T-helper 1 cell (primary cell): ENCODE data around the gene HDAC1.
"Not testable (repeated sequence)": the region's sequence is repeated elsewhere in the genome, so short reads cannot be mapped to it uniquely, and the experiment has no call there.

ENCODE experiments used
- DNase-seq, 5 donors: peaks; one replicate each; pipeline ENCODE4 v3.0.0-alpha.2; 2012 to 2020

The HDAC1 gene

DNA sequence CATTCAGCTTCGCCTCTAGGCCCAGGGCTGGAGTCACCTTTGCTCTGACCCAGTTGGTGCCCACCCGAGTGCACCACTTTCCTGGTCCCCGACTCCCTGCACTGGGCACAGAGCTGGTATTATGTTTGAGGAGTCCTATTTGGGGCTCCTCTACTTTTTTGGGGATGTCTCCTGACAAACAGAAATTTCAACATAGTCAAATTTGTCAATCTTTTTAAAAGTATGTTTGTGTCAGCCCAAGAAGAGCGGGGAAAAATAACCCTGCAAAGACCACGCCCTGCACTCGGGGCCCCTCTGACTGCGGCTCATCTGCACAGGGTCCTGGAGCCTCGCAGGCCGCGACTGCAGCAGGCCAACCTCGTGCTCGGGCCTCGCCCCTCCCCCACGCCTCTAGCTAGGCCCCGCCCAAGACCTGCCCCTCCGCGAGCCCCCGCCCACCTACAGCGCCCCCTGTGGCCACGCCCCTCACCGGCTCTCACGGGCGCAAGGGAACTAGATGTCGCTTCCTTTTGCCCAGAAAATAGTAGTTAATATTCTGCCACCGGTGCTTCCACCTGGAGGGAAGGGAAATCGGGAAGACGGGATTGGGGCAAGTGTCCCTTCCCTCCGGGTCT lies 59.0 kb downstream of the HDAC1 start:
- DNase-seq = peak in 1 of 5 donors; percentile 73

DNA sequence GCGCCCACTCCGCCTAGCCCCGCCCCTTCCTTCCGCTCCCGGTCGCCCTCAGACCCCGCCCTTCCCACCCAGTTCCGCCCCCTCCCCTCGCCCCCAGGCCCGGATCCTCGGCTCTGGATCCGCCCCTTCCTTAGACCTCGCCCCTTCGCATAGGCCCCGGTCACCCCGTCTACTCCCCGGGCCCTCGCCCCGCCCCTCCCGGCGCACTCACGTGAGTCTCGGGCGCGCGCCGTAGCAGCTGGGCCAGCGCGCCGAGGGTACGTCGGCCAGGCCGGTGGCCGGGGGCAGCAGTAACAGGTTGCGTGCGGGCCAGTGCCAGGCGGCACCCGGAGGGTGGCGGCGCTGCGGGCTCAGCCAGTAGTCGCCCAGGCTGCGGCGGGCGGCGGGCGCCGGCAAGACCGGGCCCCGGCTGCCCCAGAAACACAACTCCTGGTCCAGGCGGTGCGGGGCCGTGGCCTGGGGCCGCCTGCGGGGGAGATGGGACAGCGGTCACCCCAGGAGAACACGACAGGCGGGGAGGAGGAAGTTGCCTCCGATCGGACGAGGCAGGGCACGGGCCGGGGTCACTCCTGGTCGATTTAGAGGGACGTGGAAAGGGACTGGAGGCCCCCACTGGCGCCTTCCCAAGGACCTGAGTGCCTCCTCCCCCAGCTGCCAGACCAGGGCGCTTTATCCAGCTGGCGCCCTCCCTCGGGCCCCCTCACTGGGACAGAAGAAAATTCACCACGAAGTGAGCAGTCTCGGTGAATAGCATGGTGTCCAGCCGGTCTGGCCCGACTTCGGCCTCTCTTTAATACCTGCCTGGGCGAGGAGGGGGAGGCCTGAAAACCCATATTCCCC lies 59.7 kb downstream of the HDAC1 start:
- DNase-seq = peak; percentile 91 to 95 (median 92)

DNA sequence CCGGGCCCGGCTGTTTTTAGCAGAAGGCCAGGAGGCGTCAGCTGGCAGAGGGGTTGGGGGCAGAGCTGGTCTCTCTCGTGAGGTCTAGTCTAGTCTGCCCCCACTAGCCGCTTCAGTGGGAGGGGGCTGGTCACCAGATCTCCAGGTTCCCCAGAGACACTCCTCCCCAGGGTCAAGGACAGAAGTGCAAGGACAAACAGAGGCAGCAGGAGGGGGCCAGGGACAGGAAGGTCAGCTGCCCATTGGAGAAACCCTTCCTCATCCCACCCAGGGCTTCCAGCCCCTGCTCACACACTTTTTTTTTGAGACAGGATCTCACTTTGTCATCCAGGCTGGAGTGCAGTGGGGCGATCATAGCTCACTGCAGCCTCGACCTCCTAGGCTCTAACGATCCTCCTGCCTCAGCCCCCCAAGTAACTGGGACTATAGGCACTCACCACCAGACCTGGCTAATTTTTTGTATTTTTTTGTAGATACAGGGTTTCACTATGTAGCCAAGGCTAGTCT lies 60.4 kb downstream of the HDAC1 start:
- DNase-seq = no peak

DNA sequence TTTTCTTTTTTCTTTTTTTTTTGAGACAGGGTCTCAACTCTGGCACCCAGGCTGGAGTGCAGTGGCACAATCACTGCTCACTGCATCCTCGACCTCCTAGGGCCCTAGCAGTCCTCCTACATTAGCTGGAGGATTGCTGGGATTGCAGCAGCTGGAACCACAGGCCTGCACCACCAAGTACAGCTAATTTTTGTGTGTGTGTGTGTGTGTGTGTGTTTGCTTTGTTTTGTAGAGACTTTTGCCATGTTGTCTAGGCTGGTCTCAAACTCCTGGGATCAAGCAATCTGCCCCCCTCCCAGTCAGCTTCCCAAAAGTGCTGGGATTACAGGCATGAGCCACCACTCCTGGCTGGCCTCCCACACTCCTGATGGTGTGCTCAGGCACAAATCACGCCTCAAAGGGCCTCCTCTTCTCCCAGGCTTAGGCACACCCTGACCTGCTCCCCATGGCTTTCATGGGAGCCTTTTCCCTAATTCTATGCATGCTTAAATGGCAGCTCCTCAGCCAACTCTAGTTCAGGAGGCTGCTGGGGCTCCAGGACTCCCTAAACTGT lies 61.0 kb downstream of the HDAC1 start:
- DNase-seq = no peak

DNA sequence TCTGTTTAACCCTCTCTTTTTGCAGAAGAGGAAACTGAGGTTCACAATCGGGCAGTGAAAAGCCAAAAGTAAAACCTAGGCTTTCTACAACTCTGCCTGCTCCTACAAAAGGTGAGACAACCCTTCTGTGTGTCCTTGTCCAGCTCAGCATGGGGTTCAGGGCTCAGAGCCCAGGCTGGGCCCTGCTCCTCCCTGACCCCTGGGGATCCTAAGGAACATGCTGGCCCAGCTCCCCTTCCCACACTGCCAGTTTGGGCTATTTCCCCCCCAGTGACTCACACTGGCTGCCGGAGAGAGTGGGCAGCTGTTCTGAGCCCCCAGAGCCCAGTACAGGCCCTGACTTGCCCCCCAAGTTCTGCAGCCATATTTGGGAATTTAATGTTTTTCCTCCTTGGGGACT lies 61.5 kb downstream of the HDAC1 start:
- no peak for DNase-seq

DNA sequence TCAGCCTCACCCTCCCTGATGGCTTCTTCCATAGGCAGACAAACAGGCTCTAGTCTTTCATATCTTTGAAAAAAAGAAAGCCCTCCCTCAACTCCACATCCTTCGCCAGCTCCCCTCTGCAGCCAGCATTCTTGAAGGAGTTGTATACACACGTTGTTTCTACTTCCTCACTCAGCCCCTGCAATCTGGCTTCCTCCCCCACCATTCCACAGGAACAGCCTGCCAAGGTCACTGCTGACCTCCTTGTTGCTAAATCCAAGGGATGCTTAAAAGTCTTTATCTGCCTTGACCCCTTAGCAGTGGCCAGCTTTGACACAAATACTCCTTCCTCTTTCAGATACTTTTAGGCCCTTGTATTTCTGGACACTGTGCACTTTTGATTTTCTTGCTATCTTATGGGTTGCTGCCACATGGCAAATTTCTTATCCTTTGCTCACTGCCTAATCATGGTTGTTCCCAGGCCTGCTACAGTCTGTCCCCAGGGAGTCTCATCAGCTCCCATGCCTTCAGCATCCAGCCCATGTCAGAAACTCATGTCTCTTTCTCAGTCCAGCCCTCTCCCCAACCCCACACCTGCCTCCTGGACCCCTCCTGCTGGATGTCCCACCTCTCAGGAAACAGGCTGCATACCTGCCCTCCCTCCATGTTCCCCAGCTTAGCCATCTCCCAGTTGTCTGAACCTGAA lies 62.1 kb downstream of the HDAC1 start:
- no peak for DNase-seq

DNA sequence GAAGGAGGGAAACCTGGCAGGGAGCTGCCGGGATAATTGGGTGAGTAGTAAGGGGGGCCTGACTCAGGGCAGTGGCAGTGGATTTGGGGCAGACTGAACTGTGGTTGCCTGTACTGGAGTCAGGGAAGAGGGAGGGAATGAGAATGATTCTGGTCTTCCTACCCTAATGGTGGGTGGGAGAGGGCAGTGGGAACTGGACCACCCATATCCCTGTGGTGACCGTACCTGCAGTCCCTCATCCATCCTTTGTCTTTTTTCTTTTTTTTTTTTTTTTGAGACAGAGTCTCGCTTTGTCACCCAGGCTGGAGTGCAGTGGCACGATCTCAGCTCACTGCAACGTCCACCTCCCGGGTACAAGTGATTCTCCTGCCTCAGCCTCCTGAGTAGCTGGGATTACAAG lies 63.9 kb downstream of the HDAC1 start:
- DNase-seq = not testable (repeated sequence)

DNA sequence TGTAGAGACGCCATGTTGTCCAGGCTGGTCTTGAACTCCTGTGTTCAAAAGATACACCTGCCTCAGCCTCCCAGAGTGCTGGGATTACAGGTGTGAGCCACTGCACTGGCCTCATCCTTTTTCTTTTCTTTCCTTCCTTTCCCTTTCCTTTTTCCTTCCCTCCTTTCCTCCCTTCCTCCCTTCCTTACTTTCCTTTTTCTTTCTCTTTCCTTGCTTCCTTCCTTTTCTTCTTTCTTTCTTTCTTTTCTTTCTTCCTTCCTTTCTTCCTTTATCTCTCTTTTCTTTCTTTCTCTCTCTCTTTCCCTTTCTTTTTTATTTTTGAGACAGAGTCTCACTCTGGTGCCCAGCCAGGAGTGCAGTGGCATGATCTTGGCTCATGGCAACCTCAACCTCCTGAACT lies 64.6 kb downstream of the HDAC1 start:
- no peak for DNase-seq

DNA sequence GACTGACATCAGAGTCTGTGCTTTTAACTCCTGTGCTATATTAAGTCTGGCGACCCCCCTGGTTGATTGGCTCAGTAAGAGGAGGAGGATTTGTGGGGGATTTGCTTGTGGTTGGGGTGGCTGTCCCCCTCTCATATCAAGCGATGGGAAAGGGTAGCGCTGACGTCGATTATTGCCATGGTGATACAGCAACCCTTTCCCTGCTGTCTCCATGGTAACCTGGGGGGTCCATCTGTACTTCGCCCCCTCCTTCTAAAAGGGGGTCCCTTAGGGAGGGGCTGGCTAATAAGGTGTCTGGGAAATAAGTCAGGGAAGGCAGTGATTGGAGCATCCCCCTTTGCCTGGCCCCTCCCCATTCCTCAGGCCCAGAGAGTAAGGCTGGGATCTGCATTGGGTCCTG lies 65.7 kb downstream of the HDAC1 start:
- no peak for DNase-seq

DNA sequence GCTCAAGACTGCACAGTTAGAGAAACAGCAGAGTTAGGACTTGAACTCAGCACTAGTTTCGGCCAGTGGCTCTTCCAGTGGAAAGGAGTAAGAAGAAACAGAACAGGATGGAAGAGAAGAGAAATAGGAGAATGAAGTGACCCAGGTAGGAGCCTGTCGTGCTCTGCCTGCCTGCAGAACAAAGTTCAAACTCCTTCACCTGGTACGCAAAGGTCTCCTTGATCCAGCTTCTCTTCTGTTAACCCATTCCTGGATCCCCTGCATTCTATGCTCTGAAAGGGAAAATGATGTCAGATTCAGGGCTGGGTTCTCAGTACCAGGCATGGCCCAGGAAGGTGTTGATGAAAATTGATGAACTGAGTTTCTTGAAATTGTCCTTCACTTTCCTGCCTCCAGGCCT lies 66.6 kb downstream of the HDAC1 start:
- no peak for DNase-seq

DNA sequence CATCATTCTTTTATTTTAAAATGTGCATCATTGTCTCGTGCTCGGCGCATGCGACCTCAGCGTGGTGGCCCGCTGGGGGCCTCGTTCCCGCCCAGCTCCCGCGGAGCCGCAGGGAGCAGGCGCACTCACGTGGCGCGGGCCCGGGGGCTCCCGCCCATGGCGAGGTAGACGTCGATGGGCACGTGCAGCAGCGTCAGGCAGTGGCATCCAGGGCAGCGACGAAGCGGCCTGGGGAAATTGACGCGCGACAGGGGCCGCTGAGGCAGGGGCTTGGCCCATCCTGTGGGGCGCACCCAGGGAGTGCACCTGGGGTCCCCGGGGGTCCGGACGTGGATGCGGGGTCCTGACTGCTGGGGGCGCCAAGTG lies 69.4 kb downstream of the HDAC1 start:
- no peak for DNase-seq

DNA sequence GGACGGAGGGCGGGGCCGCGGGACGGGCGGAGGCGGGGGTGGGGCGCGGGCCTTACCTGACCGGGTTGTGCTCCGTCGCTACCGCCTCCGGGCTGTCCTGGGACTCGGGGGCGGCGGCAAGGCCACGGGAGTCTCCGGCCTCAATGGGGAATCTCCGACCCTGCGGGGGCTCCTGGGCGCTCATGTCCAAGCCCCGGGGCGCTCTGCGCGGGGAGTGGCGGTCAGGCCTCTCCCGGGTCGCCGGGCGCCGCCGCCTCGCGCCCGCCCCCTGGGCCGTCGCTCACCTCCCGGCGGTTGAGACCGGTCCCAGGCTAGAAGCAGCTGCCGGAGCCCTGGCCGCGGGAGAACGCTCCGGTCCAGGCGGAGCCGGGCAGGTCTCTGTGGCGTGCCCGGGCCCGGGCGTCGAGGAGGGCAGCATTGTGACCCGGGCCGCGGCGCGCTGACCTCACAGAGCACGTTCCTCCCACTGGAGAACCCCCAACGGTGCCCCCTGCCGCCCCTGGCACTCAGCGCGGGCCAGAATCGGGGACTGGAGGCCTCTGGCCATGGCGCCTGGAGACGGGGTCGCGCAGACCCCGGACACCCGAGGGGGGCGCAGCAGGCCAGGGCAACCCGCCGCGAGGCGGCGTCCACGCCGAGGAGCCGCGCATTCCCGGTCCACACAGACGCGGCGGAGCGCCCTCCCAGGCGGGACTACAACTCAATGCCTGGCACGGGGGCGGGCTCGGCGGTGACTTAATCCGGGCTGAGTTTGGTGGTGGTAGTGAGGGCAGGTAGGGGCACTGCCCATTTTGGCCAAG lies 70.0 kb downstream of the HDAC1 start:
- peak in 2 of 5 donors; percentile 17 to 20 for DNase-seq

DNA sequence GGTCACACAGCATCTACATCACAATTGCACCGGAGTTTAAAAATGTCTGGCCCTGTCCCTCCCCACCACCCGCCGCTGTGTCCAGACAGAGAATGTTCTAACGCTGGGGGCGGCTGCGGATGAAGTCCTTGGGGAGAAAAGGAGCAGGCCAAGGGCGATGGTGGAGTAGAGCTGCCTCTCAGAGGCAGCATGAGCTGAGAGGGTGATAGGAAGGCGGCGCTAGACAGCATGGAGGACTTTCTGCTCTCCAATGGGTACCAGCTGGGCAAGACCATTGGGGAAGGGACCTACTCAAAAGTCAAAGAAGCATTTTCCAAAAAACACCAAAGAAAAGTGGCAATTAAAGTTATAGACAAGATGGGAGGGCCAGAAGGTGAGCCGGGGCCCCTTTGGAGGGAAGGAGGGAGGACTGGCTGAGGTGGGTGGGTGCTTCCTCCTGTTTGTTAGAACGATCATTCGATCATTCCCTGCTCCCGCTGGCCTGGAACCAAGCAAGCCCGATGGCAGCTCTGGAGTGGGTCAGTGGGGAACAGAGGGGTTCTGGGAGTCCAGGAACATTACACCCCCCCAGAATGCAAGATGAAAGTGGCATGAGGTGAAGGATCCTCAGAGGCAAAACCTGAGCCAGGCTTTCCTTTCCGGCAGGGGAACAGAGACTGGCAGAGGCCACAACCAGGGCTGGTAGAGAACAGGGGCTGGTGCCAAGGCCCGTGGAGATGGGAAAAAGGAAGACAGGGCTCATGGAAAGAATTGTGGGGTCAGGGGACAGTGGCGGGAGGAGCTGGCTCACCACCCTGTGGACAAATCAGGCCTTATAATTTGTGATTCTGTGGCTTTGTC lies 70.8 kb downstream of the HDAC1 start, which contains the start of the genes FAM229A and TSSK3:
Gene FAM229A, minus strand, starts transcription at position 12 of the 840 bp plus-strand sequence. CDS start 394 bp downstream, outside the sequence.
Gene TSSK3, plus strand, starts transcription at position 66 of the 840 bp plus-strand sequence. Its CDS starts 163 bp downstream, at position 229.
- DNase-seq = no peak

DNA sequence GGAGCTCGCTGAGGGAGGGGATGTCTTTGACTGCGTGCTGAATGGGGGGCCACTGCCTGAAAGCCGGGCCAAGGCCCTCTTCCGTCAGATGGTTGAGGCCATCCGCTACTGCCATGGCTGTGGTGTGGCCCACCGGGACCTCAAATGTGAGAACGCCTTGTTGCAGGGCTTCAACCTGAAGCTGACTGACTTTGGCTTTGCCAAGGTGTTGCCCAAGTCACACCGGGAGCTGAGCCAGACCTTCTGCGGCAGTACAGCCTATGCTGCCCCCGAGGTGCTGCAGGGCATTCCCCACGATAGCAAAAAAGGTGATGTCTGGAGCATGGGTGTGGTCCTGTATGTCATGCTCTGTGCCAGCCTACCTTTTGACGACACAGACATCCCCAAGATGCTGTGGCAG lies 71.8 kb downstream of the HDAC1 start:
- no peak for DNase-seq

DNA sequence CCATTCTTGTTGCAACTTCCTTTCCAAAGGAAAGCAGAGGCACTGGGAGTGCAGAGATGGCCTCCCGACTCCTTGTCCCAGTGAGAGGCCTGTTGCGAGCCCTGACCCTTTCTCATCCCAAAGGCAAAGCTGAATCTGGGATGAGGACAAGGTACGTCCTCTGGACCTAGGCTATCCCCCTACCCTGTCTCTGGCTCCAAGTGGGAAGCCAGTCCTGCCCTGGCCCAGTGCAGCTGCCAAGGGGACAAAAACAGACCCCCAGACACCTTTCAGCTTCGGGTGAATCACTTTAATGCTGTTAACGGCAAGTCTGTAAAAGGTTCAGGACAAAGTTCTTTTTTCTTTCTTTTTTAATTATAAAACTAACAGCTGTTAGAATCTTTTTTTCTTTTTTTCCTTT lies 73.0 kb downstream of the HDAC1 start:
- DNase-seq = no peak

DNA sequence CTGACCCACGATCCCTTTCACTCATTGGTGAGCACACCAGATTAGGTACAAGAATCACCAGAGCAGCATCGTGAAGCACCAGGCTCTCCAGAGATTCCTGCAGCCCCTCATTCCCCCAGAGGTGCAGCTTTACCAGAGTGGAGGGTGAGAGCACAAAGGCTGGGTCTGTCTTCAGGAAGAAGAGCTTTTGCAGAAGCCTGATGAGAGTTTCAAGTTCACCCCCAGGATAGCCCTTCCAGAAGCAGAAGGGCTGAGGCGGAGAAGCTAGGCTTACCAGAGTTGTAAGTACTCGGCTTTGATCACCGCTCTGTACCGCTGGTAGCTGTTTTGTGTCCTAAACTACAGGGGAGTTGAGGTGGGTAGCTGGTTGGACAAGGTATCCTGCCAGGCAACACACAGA lies 73.6 kb downstream of the HDAC1 start:
- no peak for DNase-seq

DNA sequence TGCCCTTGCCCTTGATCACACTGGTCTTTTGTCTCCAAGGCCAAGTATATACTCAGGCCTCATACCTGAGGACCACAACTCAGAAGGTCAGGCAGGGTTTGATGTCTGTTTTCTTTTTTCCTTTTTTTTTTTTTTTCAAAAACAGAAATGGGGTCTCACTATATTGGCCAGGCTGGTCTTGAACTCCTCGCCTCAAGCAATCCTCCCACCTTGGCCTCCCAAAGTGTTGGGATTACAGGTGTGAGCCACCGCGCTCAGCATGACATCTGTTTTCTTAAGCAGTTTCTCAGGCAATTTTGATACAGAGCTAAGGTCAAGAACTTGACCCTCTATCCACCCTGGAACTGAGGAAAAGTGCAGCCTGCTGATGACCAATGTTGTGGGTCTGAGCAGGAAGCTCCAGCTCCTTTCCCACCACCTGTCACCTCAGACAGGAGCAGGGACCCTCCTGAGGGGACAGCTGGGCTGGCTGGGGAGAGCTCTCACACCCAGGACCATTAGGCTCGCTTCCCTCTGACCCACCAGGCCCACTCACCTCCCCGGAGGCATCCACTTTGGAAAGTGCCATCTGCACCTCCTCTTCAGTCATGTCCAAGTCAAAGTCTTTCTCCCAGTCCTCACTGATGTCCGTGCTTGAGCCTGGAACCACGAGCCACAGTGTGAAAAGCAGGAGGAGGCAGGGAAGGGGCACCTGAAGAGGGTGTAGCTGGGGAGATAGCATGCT lies 76.2 kb downstream of the HDAC1 start:
- DNase-seq = no peak

DNA sequence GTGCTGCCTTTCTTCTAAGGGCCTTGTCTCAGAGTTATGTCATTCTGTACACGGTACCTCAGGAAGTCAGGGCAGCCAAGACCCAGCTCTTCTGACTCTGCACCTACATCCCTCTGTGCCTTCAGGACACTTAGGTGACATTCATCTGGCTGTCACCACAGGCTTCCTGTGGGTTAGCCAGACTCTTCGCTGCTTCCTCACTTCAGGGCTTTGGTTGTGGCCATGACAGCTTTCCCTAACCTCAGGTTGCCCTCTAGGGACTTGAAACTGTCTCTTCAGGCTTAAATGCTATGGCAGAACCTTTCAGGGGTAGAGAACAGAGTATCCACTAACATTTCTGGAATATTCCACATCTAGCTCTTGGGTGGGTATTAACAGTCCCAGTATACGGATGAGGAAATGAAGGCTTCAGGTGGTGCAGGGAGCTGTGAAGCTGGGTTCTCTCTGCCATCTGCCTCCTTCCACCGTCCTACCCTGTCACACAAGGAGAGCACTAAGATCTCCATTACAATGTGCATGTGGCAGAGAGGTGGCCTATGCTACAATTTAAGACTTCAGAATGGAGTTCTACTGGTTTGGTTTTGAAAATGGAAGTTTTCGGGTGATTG lies 80.4 kb downstream of the HDAC1 start:
- peak; percentile 21 to 70 (median 49) for DNase-seq

DNA sequence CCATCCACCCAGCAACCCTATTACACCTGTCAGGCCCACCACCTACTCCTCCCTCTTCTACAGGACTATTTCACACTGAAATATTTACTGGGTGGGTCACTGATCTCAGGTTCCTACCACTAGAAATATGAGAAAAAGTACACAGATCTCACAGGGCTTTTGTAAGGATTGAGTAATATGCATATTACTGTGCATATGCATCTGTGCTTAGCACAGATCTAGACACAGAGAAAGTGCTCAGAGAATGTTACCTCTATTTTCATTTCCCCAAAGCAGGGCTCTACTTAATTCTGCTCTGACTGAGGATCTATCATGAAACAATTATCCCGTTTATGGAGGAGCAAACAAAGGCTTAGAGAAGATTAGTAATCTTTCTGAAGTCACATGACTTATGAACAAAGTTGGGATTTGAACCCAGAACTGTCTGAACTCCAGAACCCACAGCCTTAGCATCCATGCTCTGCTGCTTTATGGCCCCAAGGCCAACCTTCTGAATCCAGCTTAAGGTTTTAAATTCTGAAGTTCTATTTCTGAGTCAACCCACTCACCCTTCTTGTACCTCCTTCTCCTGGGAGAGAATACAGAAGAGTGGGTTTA lies 82.2 kb downstream of the HDAC1 start:
- DNase-seq = no peak

DNA sequence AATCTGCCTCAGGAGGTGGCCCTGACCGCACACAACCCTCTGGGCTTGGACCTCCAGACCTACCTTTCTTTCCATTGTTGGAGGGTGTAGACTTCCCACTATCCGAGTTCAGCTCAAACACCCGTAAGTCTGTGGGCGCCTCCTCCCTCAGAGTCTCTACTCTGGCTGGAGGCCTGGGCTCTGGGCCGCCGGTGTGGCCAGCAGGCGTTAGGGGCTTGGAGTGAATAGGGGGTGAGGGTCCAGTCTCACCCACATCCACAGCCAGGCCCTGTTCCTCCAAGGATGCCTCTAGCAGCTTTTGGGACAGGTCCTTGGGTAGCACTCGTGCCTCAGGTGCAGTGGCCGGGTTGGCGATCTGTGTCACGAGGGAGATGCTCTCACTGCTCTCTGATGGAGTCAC lies 84.3 kb downstream of the HDAC1 start:
- no peak for DNase-seq
